Sciatic nerve (tissue), 2 donors: ENCODE data around the gene PTPRM. TPM values are rescaled to one million over a fixed set of nuclear protein-coding genes. Genes with fewer than 3 reads are reported as not detected.
A peak's percentile ranks its signal among the peaks of the same experiment; 100 is the strongest.

Source experiments
- ATAC-seq: fragments of 200-7000 bp; cut with Tn5 transposase; one replicate; pipeline ENCODE4 v1.9.1; 2020; ENCODE audit warnings: mild to moderate bottlenecking, moderate library complexity
- DNase-seq: peaks from one replicate; pipeline ENCODE4 v3.0.0-alpha.2; 2020; ENCODE audit warnings: low spot score
- intact Hi-C: fragments of 100-400 bp; cut with DNase I; formaldehyde crosslinking; loops from one replicate; pipeline ENCODE4 v1.14.2; 2022
- total RNA-seq: library from RNA; stranded (reverse); fragmentation: NEBNext Ultra II Directional; extraction: Animal tissue kit (Norgen Biotek cat#: 25700); gene quantifications from one replicate; pipeline ENCODE4 v1.2.1, GENCODE V29; 2021
- donor health status: DM: no; HTN: no; CAD: no.
- donor health status: DM: no; HTN: no; CAD: no.

The PTPRM gene
- total RNA-seq, 1 donor from 2014 or later = 66.5 TPM

DNA sequence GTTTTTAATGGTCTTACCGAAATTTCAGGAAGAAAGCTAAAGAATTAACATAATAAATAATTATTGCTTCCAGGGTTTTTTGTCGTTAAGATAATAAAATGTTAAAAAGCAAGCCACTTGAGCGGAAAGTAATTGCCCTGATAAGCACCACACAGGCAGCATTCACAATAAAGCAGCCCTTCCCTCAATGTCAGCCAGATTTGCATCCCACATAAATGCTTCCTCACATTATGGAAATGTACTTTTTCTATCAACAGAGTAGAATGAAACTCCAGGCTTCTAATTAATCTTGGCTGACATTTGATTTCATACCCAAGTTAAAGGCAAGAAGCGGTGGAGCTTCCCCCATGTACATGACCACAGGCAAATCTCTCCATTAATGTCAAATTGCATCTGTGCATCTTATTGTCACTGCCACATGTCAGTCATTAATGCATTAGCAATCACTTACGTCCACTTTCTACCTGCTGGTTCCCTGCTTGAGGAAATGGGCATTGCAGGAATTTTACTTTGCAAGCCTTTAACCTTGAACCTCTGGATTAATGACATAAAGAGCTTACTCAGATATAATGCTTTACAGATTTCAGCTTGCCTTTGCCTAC, 26.2 kb downstream of the PTPRM start:
- no peak for ATAC-seq
- DNase-seq = no peak
- intact Hi-C loops = no loop called here

- ATAC-seq = peak; percentile 55
- DNase-seq = no peak
- intact Hi-C loops = no loop called here
These were observed 29.0 kb downstream of the PTPRM start for GRCh38 chr18:7596147-7596546.

GRCh38 chr18:7597500-7597899, 30.4 kb downstream of the PTPRM start:
- no peak for DNase-seq
- ATAC-seq = no peak
- intact Hi-C loops = no loop called here

GRCh38 chr18:7598167-7599047, 31.3 kb downstream of the PTPRM start:
- intact Hi-C loops = no loop called here
- ATAC-seq = no peak
- DNase-seq = no peak

GRCh38 chr18:7600036-7600435, 32.9 kb downstream of the PTPRM start:
- intact Hi-C loops = no loop called here
- DNase-seq (no peak), ATAC-seq (no peak)

DNA sequence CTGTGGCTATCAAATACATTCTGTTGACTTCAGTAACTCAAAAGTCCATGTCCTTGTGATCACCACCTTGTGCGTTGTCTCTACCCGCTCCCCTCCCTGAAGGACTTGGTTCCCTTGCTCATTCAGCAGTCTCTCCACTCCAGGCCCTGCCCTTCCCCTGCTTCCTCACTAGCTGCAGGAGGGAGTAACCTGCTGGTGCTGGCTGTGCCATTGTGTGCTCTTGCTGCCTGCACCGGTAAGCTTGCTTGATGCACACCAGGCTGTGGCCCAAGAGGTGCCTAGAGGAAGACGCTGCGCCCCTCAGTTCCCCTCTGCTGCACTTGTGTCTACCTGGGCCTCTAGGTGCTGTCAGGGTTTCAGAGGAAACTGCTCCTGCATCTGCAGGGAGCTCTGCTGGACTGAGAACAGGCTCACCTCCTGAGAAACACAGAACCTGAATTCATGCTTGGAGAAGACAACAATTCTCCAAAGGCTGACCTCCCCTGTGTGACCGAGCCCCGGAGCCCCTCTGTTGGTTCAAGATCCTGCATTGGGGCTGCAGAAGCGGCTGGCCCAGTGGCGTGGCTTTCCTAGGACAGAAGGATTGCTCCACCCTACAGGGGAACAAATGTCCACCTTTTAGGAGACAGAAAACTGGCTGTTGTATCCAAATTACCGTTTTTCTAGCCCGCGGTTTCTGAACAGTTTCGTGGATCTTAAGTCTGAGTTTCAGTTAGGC, 33.6 kb downstream of the PTPRM start:
- intact Hi-C loops = no loop called here
- no peak for DNase-seq
- no peak for ATAC-seq

- DNase-seq = no peak
- intact Hi-C loops = no loop called here
- ATAC-seq = no peak
These were observed 34.1 kb downstream of the PTPRM start for GRCh38 chr18:7601246-7601615.

DNA sequence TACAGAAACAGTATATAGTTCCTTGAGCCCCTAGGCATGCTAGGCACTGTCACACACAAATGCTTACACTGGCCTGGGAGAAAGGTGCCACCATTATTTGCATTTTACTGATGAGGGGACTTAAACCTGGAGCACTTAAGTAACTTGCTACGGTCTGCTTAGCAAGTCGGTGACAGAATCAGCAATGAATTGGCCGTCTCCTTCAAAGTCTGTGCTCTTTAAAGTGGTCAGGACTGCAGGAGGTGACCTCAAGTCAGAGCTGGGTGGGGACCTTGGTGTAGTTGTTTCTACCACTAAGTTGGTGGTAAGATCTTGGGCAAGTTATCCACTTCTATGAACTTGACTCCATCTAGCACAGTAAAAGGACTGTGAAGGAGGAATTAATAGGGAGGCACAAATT, 34.8 kb downstream of the PTPRM start:
- DNase-seq = no peak
- intact Hi-C loops = no loop called here
- no peak for ATAC-seq

DNA sequence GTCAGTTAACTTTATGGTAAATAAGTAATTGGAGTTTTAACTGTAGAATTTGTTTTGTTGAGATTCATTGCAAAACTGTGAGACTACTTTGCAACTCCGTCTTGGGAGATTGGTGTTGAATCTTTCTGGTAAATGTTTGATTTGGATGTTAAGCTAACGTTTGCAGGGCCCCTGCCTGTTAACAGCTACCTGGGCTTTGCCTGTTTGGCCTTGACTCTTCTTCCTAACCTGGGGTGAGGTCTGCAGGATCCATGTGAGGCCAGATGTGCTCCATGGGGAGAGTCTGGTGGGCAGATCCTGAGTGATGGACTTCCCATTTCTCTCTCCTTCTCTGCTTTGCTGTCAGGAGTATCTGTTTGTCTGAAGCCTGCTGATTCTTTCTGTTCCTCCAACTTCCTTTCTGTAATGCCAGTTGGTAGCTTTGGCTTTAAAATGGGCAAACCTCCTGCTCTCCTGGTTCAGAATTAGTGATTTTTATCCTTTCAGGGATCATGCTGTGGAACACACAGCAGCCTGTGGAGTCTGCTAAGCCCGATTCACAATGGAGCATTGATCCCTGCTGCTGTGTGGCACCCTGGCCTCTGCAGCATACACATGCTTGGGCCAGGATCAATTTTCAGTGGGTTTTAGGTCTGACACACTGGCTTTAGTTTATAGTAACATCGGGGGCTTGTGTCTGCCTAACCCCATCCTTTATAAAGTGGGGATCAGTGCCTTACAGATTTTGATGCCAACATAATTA, 36.3 kb downstream of the PTPRM start:
- no peak for ATAC-seq
- intact Hi-C loops = no loop called here

DNA sequence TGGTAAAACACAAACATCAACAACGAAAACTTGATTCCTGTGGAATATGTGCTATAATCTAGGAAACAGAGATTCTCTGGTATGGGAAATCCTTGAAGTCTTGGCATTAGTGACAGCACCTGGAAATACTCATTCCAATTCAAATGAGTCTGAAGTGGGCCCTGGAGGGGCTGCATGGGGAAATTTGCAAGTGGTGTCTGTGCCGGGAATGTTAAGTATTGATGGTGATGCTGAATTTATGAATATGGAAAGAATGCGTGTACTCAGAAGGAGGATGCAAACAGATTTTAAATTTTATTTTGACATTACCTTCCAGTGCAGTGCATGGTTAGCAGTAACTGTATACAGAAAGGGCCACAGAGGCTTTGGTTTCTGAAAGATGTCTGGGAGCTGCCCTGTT, 37.2 kb downstream of the PTPRM start:
- DNase-seq (no peak), ATAC-seq (no peak)
- intact Hi-C loops = no loop called here

More for the DNA sequence above, 36.3 kb downstream of the PTPRM start:
- no peak for DNase-seq

DNA sequence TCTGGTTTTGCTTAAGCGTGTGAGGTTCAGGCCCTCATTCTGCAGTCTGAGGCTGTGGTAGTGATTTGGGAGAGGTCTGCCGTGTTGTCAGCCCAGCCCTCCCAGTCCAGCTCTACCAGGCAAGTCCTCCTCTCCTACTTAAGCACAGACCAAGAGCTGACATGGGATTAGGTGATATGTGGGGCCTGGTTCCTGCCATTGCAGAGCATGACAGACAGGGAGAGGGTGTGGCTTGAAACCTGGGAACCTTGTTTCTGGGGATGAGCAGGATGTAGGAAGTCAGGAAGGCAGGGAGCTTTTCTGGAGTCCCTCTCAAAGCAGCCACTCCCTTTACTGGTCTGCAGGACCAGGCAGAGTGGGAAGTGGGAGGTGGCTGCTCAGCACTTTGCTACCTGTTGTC, 38.6 kb downstream of the PTPRM start:
- DNase-seq (no peak), ATAC-seq (no peak)
- intact Hi-C loops = no loop called here

DNA sequence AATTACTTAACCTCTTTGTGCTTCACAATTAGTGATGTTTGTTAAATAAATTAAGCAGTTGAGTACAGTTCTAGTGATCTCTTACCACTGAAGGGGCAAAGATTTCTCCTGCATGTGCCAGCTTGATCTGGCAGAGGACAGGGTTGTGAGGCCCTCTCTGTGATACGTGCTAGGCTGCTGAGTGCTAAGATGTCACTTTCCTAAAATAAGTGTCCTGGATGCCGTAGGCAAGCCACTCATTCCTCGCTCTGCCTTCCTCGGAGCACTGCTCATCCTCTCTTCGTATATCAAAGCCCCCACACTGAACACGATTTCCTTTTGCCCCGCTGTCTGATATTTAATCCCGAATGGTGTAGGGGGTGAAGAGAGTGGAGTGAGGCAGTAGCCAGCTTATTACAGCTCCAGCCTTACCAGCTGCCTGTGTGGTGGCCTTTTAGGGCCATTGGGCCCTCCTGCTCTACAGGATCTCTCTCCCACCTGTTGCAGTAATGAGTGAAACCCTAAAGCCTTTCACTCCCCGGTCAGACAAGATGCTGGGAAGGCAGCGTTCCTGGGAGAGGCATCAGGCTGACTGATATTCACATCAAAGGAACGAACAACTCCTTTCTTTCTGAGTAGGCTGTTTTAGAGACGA, 40.5 kb downstream of the PTPRM start:
- ATAC-seq (no peak), DNase-seq (no peak)
- intact Hi-C loops = no loop called here

DNA sequence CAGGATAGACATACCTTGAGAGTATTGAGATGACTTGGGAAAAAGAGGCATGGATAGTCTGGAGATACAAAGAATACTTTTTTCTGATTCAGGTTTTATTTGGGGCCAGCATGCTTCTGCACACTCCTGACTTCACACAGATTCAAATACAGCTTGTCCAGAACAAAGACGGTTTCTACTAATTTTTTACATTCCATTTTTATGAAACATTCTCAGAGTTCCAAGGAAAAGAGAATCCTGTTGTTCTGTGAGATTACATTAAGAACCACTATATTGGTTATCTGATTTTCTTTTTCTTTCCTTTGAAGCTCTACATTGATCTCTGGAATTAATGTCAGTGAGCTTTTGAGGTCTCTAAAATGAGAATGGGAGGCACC, 41.0 kb downstream of the PTPRM start:
- intact Hi-C loops = no loop called here
- no peak for ATAC-seq
- DNase-seq = no peak

DNA sequence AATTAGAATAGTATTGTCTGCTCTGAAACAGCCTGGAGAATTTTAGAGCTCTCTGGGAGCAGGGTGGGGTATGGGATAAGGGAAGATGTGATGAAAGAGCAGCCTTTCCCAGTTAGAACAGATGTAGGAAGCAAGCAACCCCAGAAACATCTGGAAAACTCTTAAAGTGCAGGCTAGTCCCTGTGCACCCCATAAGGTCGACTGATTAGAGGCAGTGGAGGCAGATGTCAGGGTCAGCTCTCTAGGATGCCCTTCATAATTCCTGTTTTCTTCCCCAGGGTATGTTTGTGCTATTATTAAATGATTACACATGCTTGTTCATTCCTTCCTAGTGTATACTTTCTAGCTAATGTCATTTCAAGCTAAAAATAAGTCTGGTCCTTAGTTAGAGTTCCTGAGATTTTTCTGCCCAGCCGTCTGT, 41.7 kb downstream of the PTPRM start:
- no peak for DNase-seq
- peak; percentile 86 for ATAC-seq
- intact Hi-C loops = no loop called here

GRCh38 chr18:7609617-7610016, 42.5 kb downstream of the PTPRM start:
- ATAC-seq = no peak
- DNase-seq = no peak
- intact Hi-C loops = no loop called here

DNA sequence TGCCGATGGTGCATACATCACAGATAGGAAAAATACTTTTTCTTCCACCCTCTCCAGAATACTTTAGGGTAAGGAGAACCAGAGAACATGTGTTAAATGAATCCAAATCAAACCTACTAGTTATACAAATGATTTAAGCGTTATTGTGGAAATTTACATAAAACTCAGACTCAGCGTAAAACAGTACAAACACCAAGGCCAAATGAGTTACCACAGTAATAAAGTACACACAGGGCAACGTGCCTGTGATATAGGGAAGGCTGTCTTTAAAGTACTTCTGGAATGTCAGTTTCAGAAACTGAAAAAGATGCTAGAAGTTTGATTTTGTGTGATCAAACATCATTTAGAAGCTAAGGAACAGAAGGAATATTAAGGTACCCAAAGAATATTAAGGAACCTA, 46.9 kb downstream of the PTPRM start:
- intact Hi-C loops = no loop called here

DNA sequence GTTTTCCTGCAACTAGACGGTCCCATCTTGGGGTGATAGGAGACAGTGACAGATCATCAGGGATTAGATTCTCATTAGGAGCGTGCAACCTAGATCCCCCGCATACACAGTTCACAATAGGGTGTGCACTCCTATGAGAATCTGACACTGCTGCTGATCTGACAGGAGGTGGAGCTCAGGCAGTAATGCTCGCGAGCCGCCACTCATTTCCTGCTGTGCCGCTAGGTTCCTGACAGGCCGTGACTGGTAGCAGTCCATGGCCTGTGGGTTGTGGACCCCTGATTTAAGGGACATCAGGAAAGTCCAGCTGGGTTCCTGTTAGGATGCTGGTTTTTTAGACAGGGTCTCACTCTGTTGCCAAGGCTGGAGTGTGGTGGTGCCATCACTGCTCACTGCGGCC, 48.7 kb downstream of the PTPRM start:
- intact Hi-C loops = no loop called here
- DNase-seq = no peak
- no peak for ATAC-seq

More for the DNA sequence above, 46.9 kb downstream of the PTPRM start:
- DNase-seq = no peak
- no peak for ATAC-seq

- DNase-seq (no peak), ATAC-seq (peak; percentile 60)
- intact Hi-C loops = no loop called here
These were observed 49.5 kb downstream of the PTPRM start for GRCh38 chr18:7616661-7617060.
